Astrocyte (in vitro differentiated cells and primary cell): ENCODE data around the gene NAV3. TPM values are rescaled to one million over a fixed set of nuclear protein-coding genes. Genes with fewer than 3 reads are reported as not detected.

Experiments
- DNase-seq: peaks from one replicate; pipeline ENCODE4 v3.0.0-alpha.2; 2010; ENCODE audit warnings: low read depth
- FAIRE-seq: peaks from 2 replicates; lab custom pipeline; 2011; peaks lifted over from hg19 to GRCh38; lab: Jason Lieb, UNC
- H2AFZ ChIP-seq: 2 replicates; pipeline ENCODE4 v1.6.0; 2012; ENCODE audit warnings: low read depth, low read length, inconsistent platforms
- H3K27ac ChIP-seq: 2 replicates; pipeline ENCODE4 v1.5.1; 2011; ENCODE audit warnings: low read depth, low read length, inconsistent platforms
- H3K27me3 ChIP-seq: 2 replicates; pipeline ENCODE4 v1.6.0; 2011; ENCODE audit warnings: low read length, inconsistent platforms; ENCODE audit not compliant: insufficient read depth
- H3K36me3 ChIP-seq: 2 replicates; pipeline ENCODE4 v1.5.1; 2011; ENCODE audit warnings: low read length, inconsistent platforms; ENCODE audit not compliant: insufficient read depth
- H3K4me1 ChIP-seq: 2 replicates; pipeline ENCODE4 v1.5.1; 2011; ENCODE audit warnings: low read length, inconsistent platforms; ENCODE audit not compliant: insufficient read depth
- H3K4me2 ChIP-seq: 2 replicates; pipeline ENCODE4 v1.6.0; 2012; ENCODE audit warnings: low read length, inconsistent platforms
- H3K4me3 ChIP-seq: 2 replicates; pipeline ENCODE4 v1.5.1; 2011; ENCODE audit warnings: low read depth, mild to moderate bottlenecking, low read length, inconsistent platforms; ENCODE audit not compliant: insufficient read depth
- H3K79me2 ChIP-seq: 2 replicates; pipeline ENCODE4 v1.6.0; 2012; ENCODE audit warnings: mild to moderate bottlenecking, low read length, inconsistent platforms; ENCODE audit not compliant: insufficient read depth
- H3K9ac ChIP-seq: 2 replicates; pipeline ENCODE4 v1.6.0; 2012; ENCODE audit warnings: mild to moderate bottlenecking, low read length, inconsistent platforms
- H3K9me3 ChIP-seq: 2 replicates; pipeline ENCODE4 v1.5.1; 2012; ENCODE audit warnings: low read depth, mild to moderate bottlenecking, low read length, inconsistent platforms; ENCODE audit not compliant: insufficient read depth
- H4K20me1 ChIP-seq: 2 replicates; pipeline ENCODE4 v1.6.0; 2012; ENCODE audit warnings: low read length, inconsistent platforms; ENCODE audit not compliant: insufficient read depth
- H3K27ac Mint-ChIP-seq: one replicate; pipeline ENCODE4 v1.8.0; 2021; ENCODE audit warnings: mild to moderate bottlenecking, mixed read lengths; ENCODE audit not compliant: unreplicated experiment
- H3K27me3 Mint-ChIP-seq: one replicate; pipeline ENCODE4 v1.8.0; 2021; ENCODE audit warnings: low read depth, mixed read lengths; ENCODE audit not compliant: unreplicated experiment
- H3K36me3 Mint-ChIP-seq: one replicate; pipeline ENCODE4 v1.8.0; 2021; ENCODE audit warnings: low read depth, mixed read lengths; ENCODE audit not compliant: unreplicated experiment
- H3K4me1 Mint-ChIP-seq: one replicate; pipeline ENCODE4 v1.8.0; 2021; ENCODE audit warnings: low read depth, mixed read lengths; ENCODE audit not compliant: unreplicated experiment
- H3K4me3 Mint-ChIP-seq: one replicate; pipeline ENCODE4 v1.8.0; 2021; ENCODE audit warnings: mild to moderate bottlenecking, moderate library complexity, mixed read lengths; ENCODE audit not compliant: unreplicated experiment
- H3K9me3 Mint-ChIP-seq: one replicate; pipeline ENCODE4 v1.8.0; 2021; ENCODE audit warnings: mild to moderate bottlenecking, mixed read lengths; ENCODE audit not compliant: unreplicated experiment
- CTCF ChIP-seq: IDR thresholded peaks from 2 replicates; pipeline ENCODE4 v1.5.1; 2011; ENCODE audit warnings: low read depth, mild to moderate bottlenecking, inconsistent platforms, low read length, moderate library complexity; ENCODE audit not compliant: insufficient read depth
- EZH2 ChIP-seq: IDR thresholded peaks from 2 replicates; pipeline ENCODE4 v1.6.1; 2012; ENCODE audit warnings: mild to moderate bottlenecking, low read length, inconsistent platforms; ENCODE audit not compliant: insufficient read depth
- total RNA-seq: library from RNA; stranded (reverse); gene quantifications from 2 replicates; pipeline ENCODE4 v1.2.1, GENCODE V29; 2021

NAV3 gene
- total RNA-seq, 1 donor from 2014 or later, result 24.1 TPM

- Histone ChIP-seq H3K9me3 (no peaks in the 10 kb centered on the region), H3K4me3 (no peak overlapping the region), H3K4me1 (peaks cover 27% of the 10 kb centered on the region), H3K27ac (no peak overlapping the region), H3K4me2 (peak overlapping the region; percentile 17), H3K79me2 (no peaks in the 10 kb centered on the region), H3K9ac (no peak overlapping the region), H3K27me3 (no peaks in the 10 kb centered on the region), H4K20me1 (no peaks in the 10 kb centered on the region), H3K36me3 (no peaks in the 10 kb centered on the region), H2AFZ (no peak overlapping the region)
- Mint-ChIP-seq H3K36me3 (no peaks in the 10 kb centered on the region), H3K4me1 (peaks cover 45% of the 10 kb centered on the region), H3K4me3 (no peak overlapping the region), H3K27ac (peak overlapping the region; percentile 44), H3K9me3 (no peaks in the 10 kb centered on the region), H3K27me3 (no peaks in the 10 kb centered on the region)
- TF ChIP-seq CTCF (no peak), EZH2 (no peak)
- FAIRE-seq (peak; percentile 94), DNase-seq (peak; percentile 82)
Measured at GRCh38 chr12:77845831-77846230, 15.1 kb downstream of the NAV3 start.

GRCh38 chr12:77847060-77847541 lies 16.4 kb downstream of the NAV3 start:
- no peaks in the 10 kb centered on the region for H3K36me3 ChIP-seq
- Mint-ChIP-seq H3K36me3 (no peaks in the 10 kb centered on the region), H3K27me3 (no peaks in the 10 kb centered on the region), H3K4me1 (peaks cover 43% of the 10 kb centered on the region), H3K9me3 (no peaks in the 10 kb centered on the region), H3K27ac (peak overlapping the region; percentile 82), H3K4me3 (peak overlapping the region; percentile 4)
- no peak for TF ChIP-seq CTCF
- TF ChIP-seq EZH2, result no peak
- no peak overlapping the region for H3K9ac ChIP-seq
- peak overlapping the region; percentile 70 for H3K4me2 ChIP-seq
- H3K9me3 ChIP-seq, result no peaks in the 10 kb centered on the region
- H3K4me1 ChIP-seq, result peaks cover 27% of the 10 kb centered on the region
- peak overlapping the region; percentile 53 for H3K27ac ChIP-seq
- peak; percentile 47 for DNase-seq
- no peak overlapping the region for H2AFZ ChIP-seq
- no peaks in the 10 kb centered on the region for H3K27me3 ChIP-seq
- no peaks in the 10 kb centered on the region for H3K79me2 ChIP-seq
- no peaks in the 10 kb centered on the region for H4K20me1 ChIP-seq
- FAIRE-seq, result peak; percentile 87
- no peak overlapping the region for H3K4me3 ChIP-seq

GRCh38 chr12:77847680-77848431 lies 17.2 kb downstream of the NAV3 start:
- Mint-ChIP-seq H3K4me1 (peaks cover 38% of the 10 kb centered on the region), H3K27me3 (no peaks in the 10 kb centered on the region), H3K4me3 (no peak overlapping the region), H3K27ac (peak overlapping the region; percentile 2), H3K36me3 (no peaks in the 10 kb centered on the region), H3K9me3 (no peaks in the 10 kb centered on the region)
- H3K27ac ChIP-seq, result peak overlapping the region; percentile 53
- H3K9me3 ChIP-seq, result no peaks in the 10 kb centered on the region
- H3K9ac ChIP-seq, result no peak overlapping the region
- H2AFZ ChIP-seq, result no peak overlapping the region
- DNase-seq (peak; percentile 97), FAIRE-seq (peak; percentile 96)
- no peaks in the 10 kb centered on the region for H3K27me3 ChIP-seq
- no peaks in the 10 kb centered on the region for H3K36me3 ChIP-seq
- TF ChIP-seq EZH2 (no peak), CTCF (no peak)
- peak overlapping the region; percentile 70 for H3K4me2 ChIP-seq
- peaks cover 27% of the 10 kb centered on the region for H3K4me1 ChIP-seq
- H4K20me1 ChIP-seq, result no peaks in the 10 kb centered on the region
- H3K79me2 ChIP-seq, result no peaks in the 10 kb centered on the region
- H3K4me3 ChIP-seq, result peak overlapping the region; percentile 2
